ENCODE data around the gene TNFRSF18.

The TNFRSF18 gene

GRCh38 chr1:1215881-1216605, 9.7 kb upstream of the TNFRSF18 start:
- no peak for DNase-seq (ENCODE audit: low read depth, low spot score)
- no peak overlapping the region for H3K27ac ChIP-seq

- no peak for DNase-seq (ENCODE audit: low read depth, low spot score)
Measured at GRCh38 chr1:1215080-1215676, 8.8 kb upstream of the TNFRSF18 start.

GRCh38 chr1:1213345-1214265, 7.2 kb upstream of the TNFRSF18 start, which contains the start of gene TNFRSF4:
TNFRSF4 (minus strand) TSS chr1:1214153; CDS start chr1:1214127, 26 bp downstream.
- DNase-seq (ENCODE audit: low read depth, low spot score), result no peak
- H3K27ac ChIP-seq, result no peak within 1 kb of the TSS

More at GRCh38 chr1:1215080-1215676, 8.8 kb upstream of the TNFRSF18 start:
- no peak overlapping the region for H3K27ac ChIP-seq

- no peak for DNase-seq (ENCODE audit: low read depth, low spot score)
- no peak overlapping the region for H3K27ac ChIP-seq
Measured at GRCh38 chr1:1212780-1213344, 6.5 kb upstream of the TNFRSF18 start.

- no peak for DNase-seq (ENCODE audit: low read depth, low spot score)
- H3K27ac ChIP-seq, result no peak overlapping the region
Measured at GRCh38 chr1:1211541-1212441, 5.4 kb upstream of the TNFRSF18 start.

- DNase-seq (ENCODE audit: low read depth, low spot score), result no peak
- no peak overlapping the region for H3K27ac ChIP-seq
Measured at GRCh38 chr1:1210726-1211540, 4.5 kb upstream of the TNFRSF18 start.

- no peak for DNase-seq (ENCODE audit: low read depth, low spot score)
- H3K27ac ChIP-seq, result no peak overlapping the region
Measured at GRCh38 chr1:1208713-1209433, 2.5 kb upstream of the TNFRSF18 start.

- no peak for DNase-seq (ENCODE audit: low read depth, low spot score)
- no peak overlapping the region for H3K27ac ChIP-seq
Measured at GRCh38 chr1:1207571-1207892, 1.1 kb upstream of the TNFRSF18 start.

- no peak for DNase-seq (ENCODE audit: low read depth, low spot score)
- no peak overlapping the region for H3K27ac ChIP-seq
Measured at GRCh38 chr1:1206966-1207531, 657 bp upstream of the TNFRSF18 start.

GRCh38 chr1:1205769-1206375, 520 bp downstream of the TNFRSF18 start:
- DNase-seq (ENCODE audit: low read depth, low spot score), result no peak
- no peak overlapping the region for H3K27ac ChIP-seq

- no peak overlapping the region for H3K27ac ChIP-seq
- no peak for DNase-seq (ENCODE audit: low read depth, low spot score)
Measured at GRCh38 chr1:1204998-1205768, 1.2 kb downstream of the TNFRSF18 start.

GRCh38 chr1:1204425-1204920, 1.9 kb downstream of the TNFRSF18 start:
- no peak for DNase-seq (ENCODE audit: low read depth, low spot score)
- no peak overlapping the region for H3K27ac ChIP-seq

GRCh38 chr1:1203561-1204424, 2.6 kb downstream of the TNFRSF18 start:
- no peak for DNase-seq (ENCODE audit: low read depth, low spot score)
- no peak overlapping the region for H3K27ac ChIP-seq

- no peak for DNase-seq (ENCODE audit: low read depth, low spot score)
- H3K27ac ChIP-seq, result no peak overlapping the region
Measured at GRCh38 chr1:1202831-1203560, 3.4 kb downstream of the TNFRSF18 start.

Measured in epithelial cell of prostate (primary cell).